HepG2 (cell line): ENCODE measurements around the gene PPM1M. TPM values are rescaled to one million over a fixed set of nuclear protein-coding genes. Genes with fewer than 3 reads are reported as not detected.

Experiments
- ATAC-seq: fragments of 200-7000 bp; cut with Tn5 transposase; 3 replicates; pipeline ENCODE4 v1.9.1; 2020; ENCODE audit warnings: mild to moderate bottlenecking, moderate library complexity
- BruUV-seq: library from RNA; stranded (reverse); fragments of 400-500 nt; replicated peaks from 2 replicates; lab custom pipeline; 2021; lab: Mats Ljungman, UMichigan
- CTCF ChIA-PET: fragments of 300-600 bp; formaldehyde crosslinking; extraction: SDS; loops from one replicate; lab custom pipeline; 2021; ENCODE audit warnings: low total read pairs, inconsistent platforms, low intra/inter-chr PET ratio; lab: Yijun Ruan, JAX
- POLR2A ChIA-PET: fragments of 350-600 bp; sonication (Branson Sonifier 250); formaldehyde crosslinking; loops from one replicate; lab custom pipeline; 2020; ENCODE audit warnings: antibody characterized with exemption, inconsistent platforms; lab: Yijun Ruan, JAX
- DNase-seq: peaks from one replicate; pipeline ENCODE4 v3.0.0-alpha.2; 2015; ENCODE audit warnings: low spot score
- FAIRE-seq: peaks from 3 replicates; lab custom pipeline; 2011; peaks lifted over from hg19 to GRCh38; lab: Jason Lieb, UNC
- H2AFZ ChIP-seq: one replicate; pipeline ENCODE4 v1.6.1; 2011; ENCODE audit warnings: low read length, inconsistent platforms
- H3K27ac ChIP-seq: fragments of 300-600 bp; 3 replicates; pipeline ENCODE4 v1.8.0; 2011; ENCODE audit warnings: mixed run types, mild to moderate bottlenecking, mixed read lengths, low read length, inconsistent platforms; ENCODE audit not compliant: insufficient read depth; ENCODE audit errors: extremely low read length
- H3K27me3 ChIP-seq, 2 experiments: fragments of 200-600 bp in 1 of 2; 2 replicates in 1 of 2; 3 replicates in 1 of 2; pipeline versions ENCODE4 v1.6.0 to v1.8.0; 2011; ENCODE audit warnings: low read length in 2 of 2, mild to moderate bottlenecking in 2 of 2, moderate library complexity in 2 of 2, inconsistent platforms in 1 of 2; ENCODE audit not compliant: insufficient read depth in 2 of 2, control insufficient read depth in 1 of 2
- H3K36me3 ChIP-seq, 2 experiments: fragments of 200-600 bp in 1 of 2; replicated peaks in 1 of 2; 2 replicates in 1 of 2; 3 replicates in 1 of 2; pipeline versions ENCODE4 v1.5.1 to v1.8.0; 2011; ENCODE audit warnings: low read length in 2 of 2, inconsistent platforms in 1 of 2; ENCODE audit not compliant: insufficient read depth in 2 of 2, control insufficient read depth in 1 of 2
- H3K4me1 ChIP-seq: 2 replicates; pipeline ENCODE4 v1.5.1; 2012; ENCODE audit warnings: low read length, inconsistent platforms; ENCODE audit not compliant: insufficient read depth
- H3K4me2 ChIP-seq: 2 replicates; pipeline ENCODE4 v1.6.0; 2011; ENCODE audit warnings: low read depth, low read length, inconsistent platforms
- H3K4me3 ChIP-seq, 3 experiments: fragments of 200-600 bp in 1 of 3; sonication (generic), shearing (Covaris generic) in 1 of 3; replicated peaks in 1 of 3; 2 replicates each; pipeline ENCODE4 v1.5.1; 2011 to 2016; ENCODE audit warnings: low read length in 3 of 3, inconsistent platforms in 2 of 3, low read depth in 2 of 3, mild to moderate bottlenecking in 2 of 3, control low read depth in 1 of 3, mixed read lengths in 1 of 3; ENCODE audit not compliant: insufficient read depth in 1 of 3
- H3K79me2 ChIP-seq: one replicate; pipeline ENCODE4 v1.6.1; 2011; ENCODE audit warnings: low read length, inconsistent platforms; ENCODE audit not compliant: insufficient read depth
- H3K9ac ChIP-seq: 2 replicates; pipeline ENCODE4 v1.6.0; 2011; ENCODE audit warnings: mild to moderate bottlenecking, low read depth, low read length, inconsistent platforms; ENCODE audit not compliant: insufficient read depth
- H3K9me3 ChIP-seq: 2 replicates; pipeline ENCODE4 v1.5.1; 2012; ENCODE audit warnings: mild to moderate bottlenecking, low read length
- H4K20me1 ChIP-seq: 2 replicates; pipeline ENCODE4 v1.6.0; 2011; ENCODE audit warnings: inconsistent platforms, mild to moderate bottlenecking, low read length, moderate library complexity; ENCODE audit not compliant: insufficient read depth
- CEBPB ChIP-seq: IDR thresholded peaks from 2 replicates; pipeline ENCODE4 v1.6.1; 2011; ENCODE audit warnings: low read depth, low read length, improper control_type of control experiment, borderline replicate concordance
- CEBPG ChIP-seq: IDR thresholded peaks from 2 replicates; pipeline ENCODE4 v1.6.1; 2016
- GATAD2A ChIP-seq: IDR thresholded peaks from 2 replicates; pipeline ENCODE4 v1.6.1; 2016
- HNRNPL ChIP-seq: fragments of 200-400 bp; formaldehyde crosslinking; IDR thresholded peaks from 2 replicates; pipeline ENCODE4 v1.6.1; 2017; ENCODE audit warnings: mild to moderate bottlenecking, low read depth, low read length
- MXD1 ChIP-seq: sonication (generic); formaldehyde crosslinking; IDR thresholded peaks from 2 replicates; pipeline ENCODE4 v1.4.0; 2020; ENCODE audit warnings: mild to moderate bottlenecking, missing genetic modification reagents
- TBX2 ChIP-seq: sonication (generic); formaldehyde crosslinking; IDR thresholded peaks from 2 replicates; pipeline ENCODE4 v1.5.0; 2020; ENCODE audit warnings: missing genetic modification reagents, mild to moderate bottlenecking, borderline replicate concordance
- TFAP4 ChIP-seq: sonication (generic); IDR thresholded peaks from 2 replicates; pipeline ENCODE4 v1.6.1; 2016; ENCODE audit warnings: low read depth, borderline replicate concordance
- ZNF30 ChIP-seq: sonication (generic); formaldehyde crosslinking; IDR thresholded peaks from 2 replicates; pipeline ENCODE4 v1.5.0; 2020; ENCODE audit warnings: mild to moderate bottlenecking, missing genetic modification reagents
- ZNF670 ChIP-seq: sonication (generic); formaldehyde crosslinking; IDR thresholded peaks from 2 replicates; pipeline ENCODE4 v1.8.0; 2022; ENCODE audit warnings: mild to moderate bottlenecking, missing genetic modification reagents, borderline replicate concordance
- ZNF850 ChIP-seq: sonication (generic); formaldehyde crosslinking; conservative IDR thresholded peaks from 2 replicates; pipeline ENCODE4 v1.9.0; 2021; ENCODE audit warnings: mild to moderate bottlenecking, missing genetic modification reagents
- WGBS: methylation state at CpG from one replicate; pipeline ENCODE4 v1.1.6; 2017; ENCODE audit warnings: low lambda C conversion rate; 5-methylcytosine and 5-hydroxymethylcytosine counted together
- in situ Hi-C: cut with HindIII; loops from 2 replicates; pipeline ENCODE4 v1.10.0; 2017; ENCODE audit warnings: low pct_unique_long_range_greater_than_20kb; ENCODE audit not compliant: extremely low pct_ligation_motif_present
- intact Hi-C: fragments of 100-400 bp; cut with micrococcal nuclease; formaldehyde crosslinking; loops from one replicate; pipeline ENCODE4 v1.10.0; 2022; ENCODE audit not compliant: unreplicated experiment
- polyA plus RNA-seq, 8 experiments: library from polyadenylated mRNA; depleted of rRNA in 3 of 8; stranded (reverse) in 7 of 8; unstranded in 1 of 8; fragments of >200 nt; fragmentation: Illumina TruSeq in 4 of 8; extraction: Trizol in 4 of 8; gene quantifications; 2 replicates each; pipeline versions ENCODE4 v1.2.1 to v1.2.3, GENCODE V29; 2011 to 2016; ENCODE audit warnings: low read depth in 4 of 8, missing spikeins in 1 of 8, mixed read lengths in 1 of 8; ENCODE audit not compliant: insufficient read depth in 1 of 8
- total RNA-seq, 5 experiments: library from RNA; depleted of rRNA; stranded (reverse); fragments of >200 nt; fragmentation: Illumina TruSeq; extraction: Trizol; gene quantifications; 2 replicates each; pipeline ENCODE4 v1.2.3, GENCODE V29; 2016; ENCODE audit warnings: low read depth in 1 of 5

PPM1M gene
- total and polyA plus RNA-seq, 2 of the 13 experiments (the other 11 are each of a cell fraction or from before 2014, with no cell fraction given): 2.5 to 5.9 TPM

- ChIA-PET POLR2A (interaction anchor here (1.8 to 4.3 kb wide), 3 partner anchors 15 to 41 kb away, joined by 6 to 24 read pairs (median 12); partner anchors contain the start of gene POC1A), CTCF (no interaction called here)
- Histone ChIP-seq H3K79me2 (peaks cover 11% of the 10 kb centered on the region), H3K36me3 (peaks cover 0 to 4% of the 10 kb centered on the region in 2 experiments; a peak in 1 of 5 replicates), H2AFZ (peak overlapping the region; percentile 58), H3K4me3 (peak overlapping the region in 1 of 3 experiments; percentile 18; a peak in 1 of 6 replicates), H3K9me3 (no peaks in the 10 kb centered on the region), H3K27me3 (peaks cover 0 to 8% of the 10 kb centered on the region in 2 experiments; a peak in 1 of 5 replicates), H3K4me2 (peak overlapping the region; percentile 45), H3K9ac (no peak overlapping the region), H3K27ac (no peak overlapping the region), H4K20me1 (no peaks in the 10 kb centered on the region), H3K4me1 (peaks cover 52% of the 10 kb centered on the region)
- intact Hi-C loops (no loop called here), in situ Hi-C loops (no loop called here)
- DNase-seq (peak; percentile 61), ATAC-seq (peak; percentile 6; the same call in 1 of the 3 replicates), FAIRE-seq (no peak)
- 34% methylated on average over 10 of the region's 10 CpGs for WGBS
- BruUV-seq: no TSS peak
- TF ChIP-seq CEBPB: peak; percentile 63; the same call in 1 of the 2 replicates
- TF ChIP-seq GATAD2A: peak; percentile 16; the same call in 1 of the 2 replicates
- TF ChIP-seq CEBPG (CRISPR knock-in tag): peak; percentile 38; the same call in 1 of the 2 replicates
- TF ChIP-seq ZNF30 (CRISPR knock-in tag): no peak
Observed at GRCh38 chr3:52195823-52196331, 49.7 kb upstream of the PPM1M start.

GRCh38 chr3:52196977-52197376, 48.6 kb upstream of the PPM1M start:
- ATAC-seq: no peak; the same call in 2 of the 3 replicates
- Histone ChIP-seq H3K9ac (peak overlapping the region; percentile 88), H2AFZ (no peak overlapping the region), H3K9me3 (no peaks in the 10 kb centered on the region), H3K4me3 (peak overlapping the region in 2 of 3 experiments; percentile 50 to 94; a peak in 2 of 6 replicates), H4K20me1 (no peaks in the 10 kb centered on the region), H3K4me1 (peaks cover 61% of the 10 kb centered on the region)
- in situ Hi-C loops: no loop called here
- BruUV-seq: no TSS peak
- DNase-seq: no peak
- CTCF ChIA-PET: no interaction called here
- POLR2A ChIA-PET: interaction anchor here (0.8 to 4.3 kb wide), 9 partner anchors 8 to 90 kb away, joined by 3 to 24 read pairs (median 4); partner anchors contain the start of genes GLYCTK and POC1A
- no peak for TF ChIP-seq ZNF850 (CRISPR knock-in tag)
- peak; percentile 5; the same call in 1 of the 2 replicates for TF ChIP-seq TBX2
- TF ChIP-seq TFAP4: peak; percentile 22; the same call in 1 of the 2 replicates
- 0 out of 2 replicates have a peak, but pooled peaks have one; percentile 13 for TF ChIP-seq MXD1 (CRISPR knock-in tag)
- TF ChIP-seq ZNF670: no peak
- 0 out of 2 replicates have a peak, but pooled peaks have one; percentile 23 for TF ChIP-seq HNRNPL
- TF ChIP-seq, all 625 proteins: peak for 4
- no peak for FAIRE-seq
- Histone ChIP-seq H3K79me2 (peaks cover 11% of the 10 kb centered on the region), H3K4me2 (peak overlapping the region; percentile 90), H3K36me3 (peaks cover 0 to 13% of the 10 kb centered on the region in 2 experiments; a peak in 1 of 5 replicates), H3K27ac (no peak overlapping the region), H3K27me3 (0 out of 5 replicates have a peak, but pooled peaks cover 0 to 5% of the 10 kb centered on the region in 2 experiments)
- WGBS: no CpG with 5 or more reads among the region's 3 CpGs
- intact Hi-C loops: loop anchor here (1.0 kb wide), 1 partner anchor 20 kb away; no protein-coding TSS in a partner anchor
